ENCODE data around the gene ATP6V1F.

DNA sequence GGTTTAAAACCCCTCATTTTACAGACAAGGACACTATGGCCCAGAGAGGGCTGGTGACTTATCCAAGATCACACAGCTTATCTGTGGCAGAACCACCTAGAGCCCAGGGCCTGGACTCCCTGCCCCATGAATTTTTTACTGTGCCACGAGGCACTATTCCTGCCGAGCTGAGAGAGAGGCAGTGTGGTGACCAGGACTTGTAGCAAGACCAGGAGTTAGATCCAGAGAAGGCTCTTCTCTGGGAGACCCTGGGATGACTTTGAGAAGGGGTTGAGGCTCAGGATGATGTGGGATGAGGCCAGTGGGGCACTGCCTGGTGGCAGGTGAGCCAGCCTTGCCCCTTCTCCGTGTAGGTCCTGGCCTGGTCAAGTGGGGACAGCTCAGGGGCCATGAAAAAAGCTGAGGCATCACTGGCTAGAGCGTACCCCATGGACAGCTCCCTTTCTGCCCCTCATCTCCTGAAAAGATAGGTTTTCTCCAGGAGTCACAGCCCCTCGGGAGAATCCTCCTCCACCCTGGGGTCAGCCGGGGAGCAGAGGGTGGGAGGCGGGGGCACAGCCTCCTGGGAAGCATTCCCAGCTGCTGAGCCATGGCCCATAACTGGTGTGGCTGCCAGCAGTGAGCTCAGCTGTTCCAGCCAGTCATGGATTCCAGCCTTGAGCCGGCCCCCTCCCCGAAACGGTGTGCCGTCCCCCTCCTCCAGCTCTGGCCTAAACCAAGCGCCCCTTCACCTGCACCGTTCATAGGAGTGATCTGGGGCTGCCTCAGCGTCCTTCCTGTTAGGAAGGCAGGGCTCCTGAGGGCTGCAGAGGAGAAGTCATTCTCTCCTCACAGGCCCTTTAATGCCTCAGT lies 26.6 kb upstream of the ATP6V1F start:
- TF ChIP-seq, protein P1, sequence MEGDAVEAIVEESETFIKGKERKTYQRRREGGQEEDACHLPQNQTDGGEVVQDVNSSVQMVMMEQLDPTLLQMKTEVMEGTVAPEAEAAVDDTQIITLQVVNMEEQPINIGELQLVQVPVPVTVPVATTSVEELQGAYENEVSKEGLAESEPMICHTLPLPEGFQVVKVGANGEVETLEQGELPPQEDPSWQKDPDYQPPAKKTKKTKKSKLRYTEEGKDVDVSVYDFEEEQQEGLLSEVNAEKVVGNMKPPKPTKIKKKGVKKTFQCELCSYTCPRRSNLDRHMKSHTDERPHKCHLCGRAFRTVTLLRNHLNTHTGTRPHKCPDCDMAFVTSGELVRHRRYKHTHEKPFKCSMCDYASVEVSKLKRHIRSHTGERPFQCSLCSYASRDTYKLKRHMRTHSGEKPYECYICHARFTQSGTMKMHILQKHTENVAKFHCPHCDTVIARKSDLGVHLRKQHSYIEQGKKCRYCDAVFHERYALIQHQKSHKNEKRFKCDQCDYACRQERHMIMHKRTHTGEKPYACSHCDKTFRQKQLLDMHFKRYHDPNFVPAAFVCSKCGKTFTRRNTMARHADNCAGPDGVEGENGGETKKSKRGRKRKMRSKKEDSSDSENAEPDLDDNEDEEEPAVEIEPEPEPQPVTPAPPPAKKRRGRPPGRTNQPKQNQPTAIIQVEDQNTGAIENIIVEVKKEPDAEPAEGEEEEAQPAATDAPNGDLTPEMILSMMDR (IDR thresholded peaks at IDR 0.05 in 2 of 3, conservative IDR thresholded peaks at IDR 0.05 in 1 of 3; ENCODE audit: borderline replicate concordance in 1 of 3, insufficient read depth in 1 of 3, low read depth in 2 of 3, low read length in 2 of 3), result no peak
- TF ChIP-seq POLR2AphosphoS5 (IDR thresholded peaks at IDR 0.05; ENCODE audit: low read depth, low read length) (no peak), POLR2A (IDR thresholded peaks at IDR 0.05; ENCODE audit: borderline replicate concordance, extremely low read depth, insufficient read depth, insufficient read length) (no peak), YY1 (IDR thresholded peaks at IDR 0.05; ENCODE audit: extremely low read depth, insufficient replicate concordance, low read depth, low read length) (no peak), SP1 (IDR thresholded peaks at IDR 0.05; ENCODE audit: low read depth) (no peak), ELF1 (IDR thresholded peaks at IDR 0.05; ENCODE audit: borderline replicate concordance, low read depth) (no peak), EZH2 (IDR thresholded peaks at IDR 0.05) (no peak), ZNF274 (IDR thresholded peaks at IDR 0.05; ENCODE audit: low read depth, low read length) (no peak), SIN3A (IDR thresholded peaks at IDR 0.05; ENCODE audit: low read depth) (no peak)
- TF ChIP-seq, protein P2, sequence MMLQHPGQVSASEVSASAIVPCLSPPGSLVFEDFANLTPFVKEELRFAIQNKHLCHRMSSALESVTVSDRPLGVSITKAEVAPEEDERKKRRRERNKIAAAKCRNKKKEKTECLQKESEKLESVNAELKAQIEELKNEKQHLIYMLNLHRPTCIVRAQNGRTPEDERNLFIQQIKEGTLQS (IDR thresholded peaks at IDR 0.05), result no peak
